Progenitor cell of endocrine pancreas (in vitro differentiated cells): ENCODE results near the gene TNFRSF8. TPM values are rescaled to one million over a fixed set of nuclear protein-coding genes. Genes with fewer than 3 reads are reported as not detected.
"Not testable (repeated sequence)": the region's sequence is repeated elsewhere in the genome, so short reads cannot be mapped to it uniquely, and the experiment has no call there.

ENCODE experiments used
- DNase-seq: peaks from one replicate; pipeline ENCODE4 v3.0.0; 2021; ENCODE audit warnings: low spot score; ENCODE audit not compliant: unreplicated experiment
- H3K27ac Mint-ChIP-seq: 2 replicates; pipeline ENCODE4 v1.8.0; 2021; ENCODE audit warnings: mild to moderate bottlenecking, moderate library complexity, mixed read lengths
- H3K27me3 Mint-ChIP-seq: 2 replicates; pipeline ENCODE4 v1.8.0; 2021; ENCODE audit warnings: mixed read lengths
- H3K36me3 Mint-ChIP-seq: 2 replicates; pipeline ENCODE4 v1.8.0; 2022; ENCODE audit warnings: mixed read lengths; ENCODE audit not compliant: insufficient read depth
- H3K4me1 Mint-ChIP-seq: 2 replicates; pipeline ENCODE4 v1.8.0; 2021; ENCODE audit warnings: low read depth, mixed read lengths
- H3K4me3 Mint-ChIP-seq: 2 replicates; pipeline ENCODE4 v1.8.0; 2021; ENCODE audit warnings: low read depth, mild to moderate bottlenecking, moderate library complexity, mixed read lengths
- H3K9me3 Mint-ChIP-seq: 2 replicates; pipeline ENCODE4 v1.8.0; 2021; ENCODE audit warnings: low read depth, mixed read lengths
- total RNA-seq: library from RNA; stranded (reverse); gene quantifications from 2 replicates; pipeline ENCODE4 v1.2.1, GENCODE V29; 2021
- TF ChIP-seq, protein P1 (sequence below): fragments of 200-600 bp; sonication (generic); IDR thresholded peaks from one replicate; pipeline ENCODE4 v1.5.0; 2021; ENCODE audit warnings: antibody characterized with exemption, mild to moderate bottlenecking; ENCODE audit not compliant: unreplicated experiment

Gene TNFRSF8
- total RNA-seq, 1 donor from 2014 or later: not detected

DNA sequence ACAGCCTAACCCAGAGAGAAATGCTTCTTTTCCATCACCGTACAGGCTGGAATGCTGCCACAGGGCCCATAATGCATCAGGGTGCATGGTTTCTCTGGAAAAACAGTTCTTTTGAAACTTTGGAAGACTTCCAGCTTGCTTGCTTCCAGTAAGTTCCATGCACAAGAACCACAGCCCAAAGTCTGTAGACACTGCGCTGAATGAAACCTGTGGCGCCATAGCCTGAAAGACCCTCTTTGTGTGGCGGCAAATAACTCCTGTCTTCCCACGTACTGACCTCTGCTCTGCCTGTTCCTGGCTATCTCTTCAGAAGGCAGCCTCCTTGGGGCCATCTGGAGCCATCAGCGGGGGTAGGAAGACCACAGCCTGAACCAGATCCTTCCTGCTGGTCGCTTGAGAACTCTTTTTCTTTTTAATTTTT is 28.7 kb upstream of the TNFRSF8 start:
- TF ChIP-seq, protein P1, sequence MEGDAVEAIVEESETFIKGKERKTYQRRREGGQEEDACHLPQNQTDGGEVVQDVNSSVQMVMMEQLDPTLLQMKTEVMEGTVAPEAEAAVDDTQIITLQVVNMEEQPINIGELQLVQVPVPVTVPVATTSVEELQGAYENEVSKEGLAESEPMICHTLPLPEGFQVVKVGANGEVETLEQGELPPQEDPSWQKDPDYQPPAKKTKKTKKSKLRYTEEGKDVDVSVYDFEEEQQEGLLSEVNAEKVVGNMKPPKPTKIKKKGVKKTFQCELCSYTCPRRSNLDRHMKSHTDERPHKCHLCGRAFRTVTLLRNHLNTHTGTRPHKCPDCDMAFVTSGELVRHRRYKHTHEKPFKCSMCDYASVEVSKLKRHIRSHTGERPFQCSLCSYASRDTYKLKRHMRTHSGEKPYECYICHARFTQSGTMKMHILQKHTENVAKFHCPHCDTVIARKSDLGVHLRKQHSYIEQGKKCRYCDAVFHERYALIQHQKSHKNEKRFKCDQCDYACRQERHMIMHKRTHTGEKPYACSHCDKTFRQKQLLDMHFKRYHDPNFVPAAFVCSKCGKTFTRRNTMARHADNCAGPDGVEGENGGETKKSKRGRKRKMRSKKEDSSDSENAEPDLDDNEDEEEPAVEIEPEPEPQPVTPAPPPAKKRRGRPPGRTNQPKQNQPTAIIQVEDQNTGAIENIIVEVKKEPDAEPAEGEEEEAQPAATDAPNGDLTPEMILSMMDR: no peak
- no peaks in the 10 kb centered on the region for H3K36me3 Mint-ChIP-seq
- H3K27ac Mint-ChIP-seq: no peak overlapping the region
- H3K9me3 Mint-ChIP-seq: no peaks in the 10 kb centered on the region
- H3K4me1 Mint-ChIP-seq: peaks cover 2% of the 10 kb centered on the region
- no peak for DNase-seq
- H3K4me3 Mint-ChIP-seq: no peak overlapping the region
- peaks cover 6% of the 10 kb centered on the region for H3K27me3 Mint-ChIP-seq

DNA sequence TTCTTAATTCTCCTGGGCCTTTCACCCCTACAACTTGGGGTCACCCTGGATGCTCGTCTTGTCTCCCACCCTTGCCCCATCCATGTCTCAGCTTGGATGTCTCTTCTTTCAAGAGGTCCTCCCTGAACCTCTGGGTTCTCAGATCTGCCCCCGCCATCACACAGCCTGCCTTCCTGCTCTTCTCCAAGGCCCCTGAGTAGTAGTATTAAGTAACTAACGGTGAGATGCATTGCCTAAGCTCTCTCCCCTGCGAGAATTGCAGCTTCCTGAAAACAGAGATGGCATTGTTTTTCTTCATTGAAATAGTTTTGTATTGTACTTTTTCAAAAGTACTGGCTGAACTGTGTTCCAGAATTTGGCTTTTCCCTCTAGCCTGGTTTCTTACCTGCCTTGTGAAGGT is 27.8 kb upstream of the TNFRSF8 start:
- no peaks in the 10 kb centered on the region for H3K9me3 Mint-ChIP-seq
- peak overlapping the region; percentile 1 for H3K27ac Mint-ChIP-seq
- peaks cover 2% of the 10 kb centered on the region for H3K4me1 Mint-ChIP-seq
- H3K27me3 Mint-ChIP-seq: peaks cover 6% of the 10 kb centered on the region
- DNase-seq: no peak
- no peaks in the 10 kb centered on the region for H3K36me3 Mint-ChIP-seq
- TF ChIP-seq, protein P1: no peak
- no peak overlapping the region for H3K4me3 Mint-ChIP-seq

DNA sequence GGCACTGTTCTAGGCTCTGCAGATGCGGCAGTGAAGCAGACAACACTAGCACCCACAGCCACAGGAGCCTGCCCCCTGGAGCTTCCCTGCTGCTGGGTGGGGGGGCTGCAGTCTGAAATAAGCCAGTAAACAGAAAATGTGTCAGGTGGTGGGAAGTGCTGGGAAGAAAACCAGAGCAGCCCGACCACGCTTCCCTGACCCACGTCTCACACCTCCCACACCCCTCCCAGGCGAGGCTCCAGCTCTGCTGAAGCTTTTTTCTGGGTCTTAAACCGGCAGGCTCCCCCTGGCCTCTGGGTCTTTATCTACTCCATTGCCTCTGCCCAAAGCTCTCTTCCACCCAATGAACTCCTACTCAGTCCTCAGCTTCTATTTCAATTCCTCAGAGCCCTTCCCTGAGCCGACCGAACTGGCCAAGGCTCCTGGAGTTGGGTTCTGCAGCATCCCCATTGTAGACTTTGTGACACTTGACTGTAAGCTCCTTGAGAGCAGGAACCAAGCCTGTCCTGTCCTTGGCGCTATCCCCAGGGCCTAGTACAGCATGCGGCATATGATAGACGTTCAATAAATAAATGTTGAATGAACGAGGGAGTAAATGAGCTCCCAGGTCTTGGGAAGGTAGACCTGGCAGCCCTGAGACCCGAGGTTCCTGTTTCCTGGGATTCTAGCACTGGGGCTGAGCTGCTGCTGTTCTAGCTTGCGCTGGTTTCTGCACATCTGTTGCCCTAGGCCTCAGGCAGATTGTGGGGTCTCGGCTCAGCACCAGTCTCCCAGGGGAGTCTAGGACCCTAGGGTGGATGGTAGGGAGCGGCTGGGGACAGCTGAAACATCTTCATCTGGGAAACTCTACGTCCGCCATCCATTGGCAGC is 25.4 kb upstream of the TNFRSF8 start:
- Mint-ChIP-seq H3K36me3 (no peaks in the 10 kb centered on the region), H3K9me3 (no peaks in the 10 kb centered on the region), H3K4me3 (no peak overlapping the region), H3K27ac (no peak overlapping the region), H3K4me1 (peaks cover 2% of the 10 kb centered on the region), H3K27me3 (peaks cover 6% of the 10 kb centered on the region)
- TF ChIP-seq, protein P1: no peak
- no peak for DNase-seq

DNA sequence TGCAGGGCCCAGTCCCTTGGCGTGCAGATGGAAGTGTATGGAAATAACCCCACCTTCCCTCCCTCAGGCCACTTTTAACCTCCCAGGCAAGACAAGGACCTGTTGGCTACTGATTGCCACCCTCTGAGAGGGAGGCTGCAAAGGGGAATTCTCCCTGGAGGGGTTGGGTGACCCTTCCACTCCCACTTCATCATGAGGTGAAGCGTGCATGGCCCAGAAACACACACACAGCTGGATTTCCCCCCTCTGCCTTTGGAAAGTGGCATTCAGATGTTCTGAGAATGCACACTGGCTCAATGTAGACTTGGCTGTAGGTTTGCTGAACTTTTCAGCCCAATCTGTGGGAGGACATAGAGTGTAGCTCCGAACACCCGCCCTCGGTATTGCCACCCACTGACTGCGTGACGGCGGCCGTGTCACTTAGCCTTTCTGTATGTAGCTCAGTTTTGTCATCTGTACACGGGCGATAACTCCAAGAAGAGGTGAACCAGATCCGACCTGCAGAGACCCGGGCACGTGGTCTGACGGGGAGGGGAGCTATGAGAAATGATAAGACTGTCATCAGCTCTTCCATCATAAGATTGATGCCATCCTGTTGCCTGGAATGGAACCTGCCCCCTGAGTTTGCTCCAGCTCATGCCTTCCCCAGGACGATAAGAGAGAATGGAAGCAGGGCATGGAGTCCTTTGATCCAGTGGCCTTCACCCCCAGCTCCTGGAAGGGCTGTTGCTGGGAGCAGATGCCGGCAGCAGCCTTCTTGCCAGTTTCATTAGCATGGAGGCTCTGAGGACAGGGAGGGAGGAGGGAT is 24.5 kb upstream of the TNFRSF8 start:
- TF ChIP-seq, protein P1: no peak
- peaks cover 6% of the 10 kb centered on the region for H3K27me3 Mint-ChIP-seq
- no peaks in the 10 kb centered on the region for H3K36me3 Mint-ChIP-seq
- peaks cover 2% of the 10 kb centered on the region for H3K4me1 Mint-ChIP-seq
- no peak overlapping the region for H3K4me3 Mint-ChIP-seq
- no peak for DNase-seq
- H3K9me3 Mint-ChIP-seq: no peaks in the 10 kb centered on the region
- H3K27ac Mint-ChIP-seq: no peak overlapping the region

DNA sequence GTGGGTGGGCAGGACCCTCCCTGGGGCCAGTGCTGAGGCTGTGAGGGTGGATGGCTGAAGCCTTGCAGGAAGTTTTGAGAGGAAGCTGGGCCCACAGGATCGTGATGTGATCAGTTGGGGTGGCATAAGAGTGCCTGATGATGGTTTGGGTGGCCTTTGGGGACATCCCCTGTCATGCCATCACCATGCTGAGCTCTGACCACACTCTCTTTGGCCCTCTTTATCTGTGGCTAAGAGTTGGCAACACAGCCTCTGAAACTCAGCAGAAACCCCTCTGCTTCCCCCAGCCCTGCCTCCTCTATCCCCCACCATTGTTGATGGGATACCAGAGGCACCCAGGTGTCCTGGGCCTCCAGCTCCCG is 24.0 kb upstream of the TNFRSF8 start:
- Mint-ChIP-seq H3K27ac (no peak overlapping the region), H3K36me3 (no peaks in the 10 kb centered on the region), H3K9me3 (no peaks in the 10 kb centered on the region), H3K27me3 (peaks cover 6% of the 10 kb centered on the region), H3K4me3 (no peak overlapping the region), H3K4me1 (peaks cover 2% of the 10 kb centered on the region)
- DNase-seq: no peak
- TF ChIP-seq, protein P1: no peak

DNA sequence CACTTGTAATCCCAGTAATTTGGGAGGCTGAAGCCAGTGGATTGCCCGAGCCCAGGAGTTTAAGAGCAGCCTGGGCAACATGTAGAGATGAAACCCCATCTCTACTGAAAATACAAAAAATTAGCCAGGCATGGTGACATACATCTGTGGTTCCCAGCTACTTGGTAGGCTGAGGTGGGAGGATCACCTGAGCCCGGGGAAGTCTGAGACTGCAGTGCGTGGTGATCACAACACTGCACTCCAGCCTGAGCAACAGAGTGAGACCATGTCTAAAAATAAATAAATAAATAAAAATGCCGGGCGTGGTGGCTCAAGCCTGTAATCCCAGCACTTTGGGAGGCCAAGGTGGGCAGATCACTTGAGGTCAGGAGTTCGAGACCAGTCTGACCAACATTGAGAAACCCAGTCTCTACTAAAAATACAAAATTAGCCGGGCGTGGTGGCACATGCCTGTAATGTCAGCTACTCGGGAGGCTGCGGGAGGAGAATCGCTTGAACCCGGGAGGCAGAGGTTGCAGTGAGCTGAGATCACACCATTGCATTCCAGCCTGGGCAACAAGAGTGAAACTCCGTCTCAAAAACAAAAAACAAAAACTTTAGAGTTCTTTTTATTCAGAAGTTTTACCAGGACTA is 23.2 kb upstream of the TNFRSF8 start:
- H3K4me1 Mint-ChIP-seq, H3K36me3 Mint-ChIP-seq, H3K27me3 Mint-ChIP-seq, H3K27ac Mint-ChIP-seq, H3K4me3 Mint-ChIP-seq, H3K9me3 Mint-ChIP-seq, DNase-seq: not testable (repeated sequence)
